DOHH2 (cell line): Measurements from ENCODE around the gene HHAT.

Experiments used
- H3F3A ChIP-seq: fragments of 200-600 bp; sonication (generic), shearing (Covaris generic); 2 replicates; pipeline ENCODE4 v1.6.0; 2016; ENCODE audit warnings: antibody characterized with exemption, mild to moderate bottlenecking; ENCODE audit not compliant: control insufficient read depth, insufficient read depth
- H3K27ac ChIP-seq: fragments of 200-600 bp; sonication (generic); 2 replicates; pipeline ENCODE4 v1.5.1; 2014; ENCODE audit warnings: low read depth, mild to moderate bottlenecking, low read length, moderate library complexity
- H3K27me3 ChIP-seq: fragments of 200-600 bp; sonication (generic); 2 replicates; pipeline ENCODE4 v1.6.1; 2014; ENCODE audit warnings: mild to moderate bottlenecking, low read length, mixed read lengths; ENCODE audit not compliant: control insufficient read depth
- H3K36me3 ChIP-seq: fragments of 200-600 bp; sonication (generic); 2 replicates; pipeline ENCODE4 v1.6.1; 2014; ENCODE audit warnings: mild to moderate bottlenecking, low read length, moderate library complexity, mixed read lengths; ENCODE audit not compliant: control insufficient read depth
- H3K4me1 ChIP-seq: fragments of 200-600 bp; sonication (generic); 2 replicates; pipeline ENCODE4 v1.6.1; 2014; ENCODE audit warnings: mild to moderate bottlenecking, low read length, mixed read lengths; ENCODE audit not compliant: control insufficient read depth
- H3K4me2 ChIP-seq: fragments of 200-600 bp; sonication (generic); 2 replicates; pipeline ENCODE4 v1.6.0; 2014; ENCODE audit warnings: mild to moderate bottlenecking, low read length, moderate library complexity
- H3K4me3 ChIP-seq: fragments of 200-600 bp; sonication (generic); 2 replicates; pipeline ENCODE4 v1.5.1; 2014; ENCODE audit warnings: mild to moderate bottlenecking, low read length, mixed read lengths
- H3K79me2 ChIP-seq: fragments of 200-600 bp; sonication (generic); 2 replicates; pipeline ENCODE4 v1.6.1; 2014; ENCODE audit warnings: mild to moderate bottlenecking, low read length, mixed read lengths; ENCODE audit not compliant: control insufficient read depth
- H3K9me2 ChIP-seq: fragments of 200-600 bp; sonication (generic); replicated peaks from 2 replicates; pipeline ENCODE4 v1.6.1; 2014; ENCODE audit warnings: mild to moderate bottlenecking, low read length, mixed read lengths; ENCODE audit not compliant: control insufficient read depth
- H3K9me3 ChIP-seq: fragments of 200-600 bp; sonication (generic); 2 replicates; pipeline ENCODE4 v1.6.1; 2014; ENCODE audit warnings: antibody characterized with exemption, low read length, mixed read lengths; ENCODE audit not compliant: control insufficient read depth, insufficient read depth
- H4K20me1 ChIP-seq: fragments of 200-600 bp; sonication (generic); 2 replicates; pipeline ENCODE4 v1.6.0; 2014; ENCODE audit warnings: low read depth, mild to moderate bottlenecking, antibody characterized with exemption, low read length, moderate library complexity; ENCODE audit not compliant: control insufficient read depth, insufficient read depth
- EZH2phosphoT487 ChIP-seq: fragments of 200-600 bp; sonication (generic); IDR thresholded peaks from 2 replicates; pipeline ENCODE4 v1.6.1; 2017; ENCODE audit warnings: borderline replicate concordance, mild to moderate bottlenecking, antibody characterized with exemption, low read length, moderate library complexity, mixed read lengths
- TF ChIP-seq, protein P1 (sequence below): fragments of 200-600 bp; sonication (generic); IDR thresholded peaks from one replicate; pipeline ENCODE4 v1.5.1; 2014; ENCODE audit warnings: antibody characterized with exemption, mild to moderate bottlenecking, low read depth, low read length; ENCODE audit not compliant: poor library complexity, severe bottlenecking

Gene HHAT

DNA sequence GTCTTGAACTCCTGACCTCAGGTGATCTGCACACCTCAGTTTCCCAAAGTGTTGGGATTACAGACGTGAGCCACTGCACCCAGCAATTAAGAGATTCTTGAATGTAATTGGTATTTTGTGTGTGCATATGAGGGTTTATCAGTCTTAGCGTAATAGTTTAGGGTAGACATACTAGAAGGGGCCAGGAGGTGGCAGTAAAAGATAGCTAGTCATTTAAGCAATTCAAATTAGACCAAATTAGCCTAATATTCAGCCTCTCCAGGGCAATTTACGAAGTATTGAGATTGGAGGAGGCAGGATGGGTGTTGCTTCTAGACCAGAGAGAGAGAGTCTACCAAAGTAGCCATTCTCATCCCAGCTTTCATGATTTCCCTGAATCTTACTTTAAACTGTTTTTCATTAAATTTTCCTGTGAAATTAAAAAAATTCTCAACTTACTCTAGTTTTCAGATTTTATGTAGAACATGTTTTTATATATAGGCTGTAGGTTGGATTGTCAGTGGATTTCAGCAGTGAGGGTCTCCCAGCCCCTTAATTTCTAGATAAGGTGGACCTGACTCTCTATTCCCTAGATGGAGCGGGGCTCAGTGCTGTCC, 119.7 kb downstream of the HHAT start:
- Histone ChIP-seq H3K27me3 (peaks cover 3% of the 10 kb centered on the region; the same call in 1 of the 2 replicates), H3K4me3 (no peak overlapping the region), H3K79me2 (no peaks in the 10 kb centered on the region), H3K9me3 (no peaks in the 10 kb centered on the region), H4K20me1 (no peaks in the 10 kb centered on the region), H3K36me3 (no peaks in the 10 kb centered on the region), H3K4me1 (no peaks in the 10 kb centered on the region), H3K4me2 (no peak overlapping the region), H3F3A (no peaks in the 10 kb centered on the region), H3K9me2 (no peaks in the 10 kb centered on the region), H3K27ac (no peak overlapping the region)
- TF ChIP-seq, protein P1, sequence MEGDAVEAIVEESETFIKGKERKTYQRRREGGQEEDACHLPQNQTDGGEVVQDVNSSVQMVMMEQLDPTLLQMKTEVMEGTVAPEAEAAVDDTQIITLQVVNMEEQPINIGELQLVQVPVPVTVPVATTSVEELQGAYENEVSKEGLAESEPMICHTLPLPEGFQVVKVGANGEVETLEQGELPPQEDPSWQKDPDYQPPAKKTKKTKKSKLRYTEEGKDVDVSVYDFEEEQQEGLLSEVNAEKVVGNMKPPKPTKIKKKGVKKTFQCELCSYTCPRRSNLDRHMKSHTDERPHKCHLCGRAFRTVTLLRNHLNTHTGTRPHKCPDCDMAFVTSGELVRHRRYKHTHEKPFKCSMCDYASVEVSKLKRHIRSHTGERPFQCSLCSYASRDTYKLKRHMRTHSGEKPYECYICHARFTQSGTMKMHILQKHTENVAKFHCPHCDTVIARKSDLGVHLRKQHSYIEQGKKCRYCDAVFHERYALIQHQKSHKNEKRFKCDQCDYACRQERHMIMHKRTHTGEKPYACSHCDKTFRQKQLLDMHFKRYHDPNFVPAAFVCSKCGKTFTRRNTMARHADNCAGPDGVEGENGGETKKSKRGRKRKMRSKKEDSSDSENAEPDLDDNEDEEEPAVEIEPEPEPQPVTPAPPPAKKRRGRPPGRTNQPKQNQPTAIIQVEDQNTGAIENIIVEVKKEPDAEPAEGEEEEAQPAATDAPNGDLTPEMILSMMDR, result peak; percentile 54
- TF ChIP-seq EZH2phosphoT487, result no peak

DNA sequence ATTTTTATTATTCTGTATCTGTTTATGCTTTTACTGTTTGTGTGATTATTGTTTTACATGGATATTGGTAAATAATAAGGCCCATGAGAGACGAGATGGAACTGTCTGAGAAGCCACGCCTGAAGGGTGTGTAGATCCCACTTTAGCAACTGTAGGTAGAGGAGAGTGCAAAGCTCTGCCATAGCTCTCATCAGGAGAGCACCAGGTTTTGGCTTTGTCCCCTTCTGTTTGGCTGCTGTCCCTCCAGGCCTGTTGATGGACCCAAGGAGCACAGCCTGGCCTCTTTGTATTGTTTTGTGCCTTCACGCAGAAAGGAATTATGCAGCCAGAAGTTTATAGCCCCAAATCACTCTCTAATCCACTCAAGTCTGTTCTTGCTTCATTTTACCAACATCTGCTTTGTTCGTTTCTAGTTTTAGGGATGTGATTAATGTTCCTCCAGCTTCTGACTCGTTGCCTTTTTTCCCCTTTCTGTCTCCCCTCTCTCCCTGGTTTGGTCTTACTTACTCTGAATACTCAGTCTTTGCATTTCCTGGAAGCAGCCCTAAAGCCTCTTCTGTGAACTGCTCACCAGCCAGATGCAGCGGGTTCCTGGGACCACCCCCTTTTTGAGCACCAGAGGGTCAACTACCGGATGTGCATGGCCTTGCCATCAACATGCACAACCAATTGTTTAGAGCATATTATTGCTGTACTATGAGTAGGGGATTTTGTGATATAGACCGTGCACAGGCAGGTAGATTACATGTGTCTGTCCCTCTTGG, 127.3 kb downstream of the HHAT start:
- Histone ChIP-seq H3K79me2 (no peaks in the 10 kb centered on the region), H4K20me1 (no peaks in the 10 kb centered on the region), H3K9me3 (no peaks in the 10 kb centered on the region), H3K4me2 (no peak overlapping the region), H3K4me3 (no peak overlapping the region), H3K27me3 (peaks cover 5% of the 10 kb centered on the region; the same call in 1 of the 2 replicates), H3K27ac (no peak overlapping the region), H3F3A (no peaks in the 10 kb centered on the region), H3K9me2 (no peaks in the 10 kb centered on the region), H3K4me1 (no peaks in the 10 kb centered on the region), H3K36me3 (no peaks in the 10 kb centered on the region)
- TF ChIP-seq, protein P1, result no peak
- no peak for TF ChIP-seq EZH2phosphoT487

DNA sequence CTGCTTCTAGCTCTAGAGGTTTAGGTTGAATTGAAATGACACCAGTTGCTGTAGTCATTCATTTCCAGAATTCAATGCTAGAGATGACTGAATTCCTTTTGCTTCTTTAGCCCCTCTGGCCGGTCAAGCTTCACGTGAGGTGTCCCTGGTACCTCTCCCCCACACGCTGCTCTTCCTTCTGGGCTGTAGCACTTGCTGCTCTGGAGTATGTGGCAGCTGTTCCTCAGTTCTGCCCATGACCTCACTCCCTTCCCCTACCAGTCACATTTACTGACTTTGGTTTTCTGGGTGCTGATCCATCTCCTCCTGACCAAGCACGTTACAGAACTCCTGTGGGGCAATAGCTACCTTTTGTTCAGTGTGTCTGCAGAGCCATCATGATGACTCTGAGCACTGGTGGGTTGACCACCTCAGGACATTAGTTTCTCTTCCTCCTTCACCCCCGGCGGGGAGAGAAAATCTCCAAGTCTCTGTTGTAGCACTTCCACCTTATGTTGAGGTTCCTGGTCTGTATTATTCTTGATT, 128.1 kb downstream of the HHAT start:
- Histone ChIP-seq H3K4me3 (no peak overlapping the region), H3F3A (no peaks in the 10 kb centered on the region), H3K36me3 (no peaks in the 10 kb centered on the region), H3K27ac (no peak overlapping the region), H3K4me2 (no peak overlapping the region), H3K4me1 (no peaks in the 10 kb centered on the region), H3K9me3 (no peaks in the 10 kb centered on the region), H4K20me1 (no peaks in the 10 kb centered on the region), H3K79me2 (no peaks in the 10 kb centered on the region), H3K9me2 (no peaks in the 10 kb centered on the region), H3K27me3 (peaks cover 5% of the 10 kb centered on the region; the same call in 1 of the 2 replicates)
- TF ChIP-seq, protein P1, result no peak
- TF ChIP-seq EZH2phosphoT487, result no peak
